Measurements from ENCODE around the gene GPNMB. TPM values are rescaled to one million over a fixed set of nuclear protein-coding genes. Genes with fewer than 3 reads are reported as not detected.
A peak's percentile ranks its signal among the peaks of the same experiment; 100 is the strongest.

GPNMB gene
- total and polyA plus RNA-seq, 2 of the 13 experiments (the other 11 are each of a cell fraction or from before 2014, with no cell fraction given): 1.1 to 1.6 TPM

DNA sequence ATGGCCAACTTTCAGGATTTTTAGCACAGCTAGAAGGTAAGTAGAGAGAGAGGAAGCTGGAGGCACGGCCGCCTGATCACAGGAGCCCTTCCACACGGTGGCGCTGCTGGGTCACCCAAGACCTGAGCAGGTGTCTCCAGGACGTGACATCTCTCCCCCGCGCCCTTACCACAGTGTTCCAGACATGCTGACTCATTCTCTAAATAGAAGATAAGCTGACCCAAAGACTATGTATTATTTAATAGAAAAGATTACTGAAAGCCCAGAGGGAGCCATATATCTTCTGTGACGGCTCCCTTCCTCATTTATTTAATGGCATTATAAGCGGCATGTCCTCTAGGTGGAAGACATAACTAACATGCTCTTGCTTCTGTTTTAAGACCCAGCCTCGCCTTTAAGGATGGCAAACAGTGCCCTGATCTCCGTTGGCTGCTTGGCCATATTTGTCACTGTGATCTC, 26.6 kb downstream of the GPNMB start (continued):
- TF ChIP-seq, protein P1, sequence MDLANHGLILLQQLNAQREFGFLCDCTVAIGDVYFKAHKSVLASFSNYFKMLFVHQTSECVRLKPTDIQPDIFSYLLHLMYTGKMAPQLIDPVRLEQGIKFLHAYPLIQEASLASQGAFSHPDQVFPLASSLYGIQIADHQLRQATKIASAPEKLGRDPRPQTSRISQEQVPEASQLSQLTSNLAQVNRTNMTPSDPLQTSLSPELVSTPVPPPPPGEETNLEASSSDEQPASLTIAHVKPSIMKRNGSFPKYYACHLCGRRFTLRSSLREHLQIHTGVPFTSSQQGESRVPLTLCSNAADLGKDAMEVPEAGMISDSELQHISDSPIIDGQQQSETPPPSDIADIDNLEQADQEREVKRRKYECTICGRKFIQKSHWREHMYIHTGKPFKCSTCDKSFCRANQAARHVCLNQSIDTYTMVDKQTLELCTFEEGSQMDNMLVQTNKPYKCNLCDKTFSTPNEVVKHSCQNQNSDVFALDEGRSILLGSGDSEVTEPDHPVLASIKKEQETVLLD (CRISPR knock-in tag; IDR thresholded peaks at IDR 0.05; ENCODE audit: low read depth): no peak
- TF ChIP-seq, protein P2, sequence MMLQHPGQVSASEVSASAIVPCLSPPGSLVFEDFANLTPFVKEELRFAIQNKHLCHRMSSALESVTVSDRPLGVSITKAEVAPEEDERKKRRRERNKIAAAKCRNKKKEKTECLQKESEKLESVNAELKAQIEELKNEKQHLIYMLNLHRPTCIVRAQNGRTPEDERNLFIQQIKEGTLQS (CRISPR knock-in tag; IDR thresholded peaks at IDR 0.05): peak; percentile 84
- TF ChIP-seq SIX1 (CRISPR knock-in tag; IDR thresholded peaks at IDR 0.05; ENCODE audit: borderline replicate concordance): no peak
- TF ChIP-seq, protein P3, sequence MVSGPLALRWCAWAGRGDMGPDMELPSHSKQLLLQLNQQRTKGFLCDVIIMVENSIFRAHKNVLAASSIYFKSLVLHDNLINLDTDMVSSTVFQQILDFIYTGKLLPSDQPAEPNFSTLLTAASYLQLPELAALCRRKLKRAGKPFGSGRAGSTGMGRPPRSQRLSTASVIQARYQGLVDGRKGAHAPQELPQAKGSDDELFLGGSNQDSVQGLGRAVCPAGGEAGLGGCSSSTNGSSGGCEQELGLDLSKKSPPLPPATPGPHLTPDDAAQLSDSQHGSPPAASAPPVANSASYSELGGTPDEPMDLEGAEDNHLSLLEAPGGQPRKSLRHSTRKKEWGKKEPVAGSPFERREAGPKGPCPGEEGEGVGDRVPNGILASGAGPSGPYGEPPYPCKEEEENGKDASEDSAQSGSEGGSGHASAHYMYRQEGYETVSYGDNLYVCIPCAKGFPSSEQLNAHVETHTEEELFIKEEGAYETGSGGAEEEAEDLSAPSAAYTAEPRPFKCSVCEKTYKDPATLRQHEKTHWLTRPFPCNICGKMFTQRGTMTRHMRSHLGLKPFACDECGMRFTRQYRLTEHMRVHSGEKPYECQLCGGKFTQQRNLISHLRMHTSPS (CRISPR knock-in tag; IDR thresholded peaks at IDR 0.05; ENCODE audit: low read depth): no peak
- no peak for TF ChIP-seq ZNF644 (CRISPR knock-in tag; IDR thresholded peaks at IDR 0.05; ENCODE audit: low read depth)
- TF ChIP-seq PPARG (CRISPR knock-in tag; conservative IDR thresholded peaks at IDR 0.05): 0 out of 2 replicates have a peak, but pooled peaks have one; percentile 12
- no peak for TF ChIP-seq ATAD3A (CRISPR knock-in tag; IDR thresholded peaks at IDR 0.05)
- no peak for TF ChIP-seq ZNF460 (CRISPR knock-in tag; IDR thresholded peaks at IDR 0.05; ENCODE audit: borderline replicate concordance)
- no peak for TF ChIP-seq ZNF274 (CRISPR knock-in tag; IDR thresholded peaks at IDR 0.05)
- no peak for TF ChIP-seq PCBP1 (IDR thresholded peaks at IDR 0.05; ENCODE audit: borderline replicate concordance, low read depth, low read length)
- TF ChIP-seq ZNF660 (CRISPR knock-in tag; IDR thresholded peaks at IDR 0.05; ENCODE audit: borderline replicate concordance, low read depth): no peak
- TF ChIP-seq NCOA2 (CRISPR knock-in tag; IDR thresholded peaks at IDR 0.05): peak; percentile 36; the same call in 1 of the 2 replicates
- TF ChIP-seq, protein P4, sequence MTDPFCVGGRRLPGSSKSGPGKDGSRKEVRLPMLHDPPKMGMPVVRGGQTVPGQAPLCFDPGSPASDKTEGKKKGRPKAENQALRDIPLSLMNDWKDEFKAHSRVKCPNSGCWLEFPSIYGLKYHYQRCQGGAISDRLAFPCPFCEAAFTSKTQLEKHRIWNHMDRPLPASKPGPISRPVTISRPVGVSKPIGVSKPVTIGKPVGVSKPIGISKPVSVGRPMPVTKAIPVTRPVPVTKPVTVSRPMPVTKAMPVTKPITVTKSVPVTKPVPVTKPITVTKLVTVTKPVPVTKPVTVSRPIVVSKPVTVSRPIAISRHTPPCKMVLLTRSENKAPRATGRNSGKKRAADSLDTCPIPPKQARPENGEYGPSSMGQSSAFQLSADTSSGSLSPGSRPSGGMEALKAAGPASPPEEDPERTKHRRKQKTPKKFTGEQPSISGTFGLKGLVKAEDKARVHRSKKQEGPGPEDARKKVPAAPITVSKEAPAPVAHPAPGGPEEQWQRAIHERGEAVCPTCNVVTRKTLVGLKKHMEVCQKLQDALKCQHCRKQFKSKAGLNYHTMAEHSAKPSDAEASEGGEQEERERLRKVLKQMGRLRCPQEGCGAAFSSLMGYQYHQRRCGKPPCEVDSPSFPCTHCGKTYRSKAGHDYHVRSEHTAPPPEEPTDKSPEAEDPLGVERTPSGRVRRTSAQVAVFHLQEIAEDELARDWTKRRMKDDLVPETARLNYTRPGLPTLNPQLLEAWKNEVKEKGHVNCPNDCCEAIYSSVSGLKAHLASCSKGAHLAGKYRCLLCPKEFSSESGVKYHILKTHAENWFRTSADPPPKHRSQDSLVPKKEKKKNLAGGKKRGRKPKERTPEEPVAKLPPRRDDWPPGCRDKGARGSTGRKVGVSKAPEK (CRISPR knock-in tag; IDR thresholded peaks at IDR 0.05; ENCODE audit: borderline replicate concordance): no peak
- TF ChIP-seq, protein P5, sequence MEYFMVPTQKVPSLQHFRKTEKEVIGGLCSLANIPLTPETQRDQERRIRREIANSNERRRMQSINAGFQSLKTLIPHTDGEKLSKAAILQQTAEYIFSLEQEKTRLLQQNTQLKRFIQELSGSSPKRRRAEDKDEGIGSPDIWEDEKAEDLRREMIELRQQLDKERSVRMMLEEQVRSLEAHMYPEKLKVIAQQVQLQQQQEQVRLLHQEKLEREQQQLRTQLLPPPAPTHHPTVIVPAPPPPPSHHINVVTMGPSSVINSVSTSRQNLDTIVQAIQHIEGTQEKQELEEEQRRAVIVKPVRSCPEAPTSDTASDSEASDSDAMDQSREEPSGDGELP (IDR thresholded peaks at IDR 0.05; ENCODE audit: borderline replicate concordance, low read depth): peak; percentile 36; the same call in 1 of the 2 replicates
- TF ChIP-seq DR1 (CRISPR knock-in tag; IDR thresholded peaks at IDR 0.05): no peak
- TF ChIP-seq NR1H2 (CRISPR knock-in tag; IDR thresholded peaks at IDR 0.05; ENCODE audit: borderline replicate concordance, low read depth): no peak
- TF ChIP-seq ZNF614 (CRISPR knock-in tag; IDR thresholded peaks at IDR 0.05; ENCODE audit: borderline replicate concordance): no peak
- TF ChIP-seq MED13 (CRISPR knock-in tag; IDR thresholded peaks at IDR 0.05): no peak
- TF ChIP-seq BRD4 (CRISPR knock-in tag; IDR thresholded peaks at IDR 0.05): no peak
- TF ChIP-seq, protein P6, sequence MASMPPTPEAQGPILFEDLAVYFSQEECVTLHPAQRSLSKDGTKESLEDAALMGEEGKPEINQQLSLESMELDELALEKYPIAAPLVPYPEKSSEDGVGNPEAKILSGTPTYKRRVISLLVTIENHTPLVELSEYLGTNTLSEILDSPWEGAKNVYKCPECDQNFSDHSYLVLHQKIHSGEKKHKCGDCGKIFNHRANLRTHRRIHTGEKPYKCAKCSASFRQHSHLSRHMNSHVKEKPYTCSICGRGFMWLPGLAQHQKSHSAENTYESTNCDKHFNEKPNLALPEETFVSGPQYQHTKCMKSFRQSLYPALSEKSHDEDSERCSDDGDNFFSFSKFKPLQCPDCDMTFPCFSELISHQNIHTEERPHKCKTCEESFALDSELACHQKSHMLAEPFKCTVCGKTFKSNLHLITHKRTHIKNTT (CRISPR knock-in tag; IDR thresholded peaks at IDR 0.05): no peak
- no peak for TF ChIP-seq ZNF674 (CRISPR knock-in tag; IDR thresholded peaks at IDR 0.05; ENCODE audit: low read depth)

All from HepG2 (cell line).